Stimulated activated CD4-positive, alpha-beta T cell treated with anti-CD3 and anti-CD28 coated beads, Interleukin-1b, Interleukin-23, amount 100 ng/mL, for 4 hours (primary cell): ENCODE results near the gene CD79B.
"Not testable (repeated sequence)": the region's sequence is repeated elsewhere in the genome, so short reads cannot be mapped to it uniquely, and the experiment has no call there.

ENCODE experiments used
- DNase-seq, 2 donors: peaks; one replicate each; pipeline ENCODE4 v3.0.0-alpha.2; 2020; ENCODE audit warnings: low read depth in 2 of 2

CD79B gene

GRCh38 chr17:63933598-63933997, 1.5 kb upstream of the CD79B start:
- DNase-seq: no peak

GRCh38 chr17:63932721-63933120, 590 bp upstream of the CD79B start:
- no peak for DNase-seq

- peak; percentile 44 to 52 for DNase-seq
Observed at GRCh38 chr17:63930951-63931575, 1.1 kb downstream of the CD79B start.

GRCh38 chr17:63929860-63930766, 2.0 kb downstream of the CD79B start:
- DNase-seq: no peak

- no peak for DNase-seq
Observed at GRCh38 chr17:63928966-63929695, 3.0 kb downstream of the CD79B start.

- no peak for DNase-seq
Observed at GRCh38 chr17:63928172-63928666, 3.9 kb downstream of the CD79B start.

GRCh38 chr17:63927464-63928171, 4.5 kb downstream of the CD79B start:
- DNase-seq: no peak

- DNase-seq: no peak
Observed at GRCh38 chr17:63926164-63926563, 6.0 kb downstream of the CD79B start.

GRCh38 chr17:63925615-63926014, 6.5 kb downstream of the CD79B start:
- no peak for DNase-seq

- not testable (repeated sequence) for DNase-seq
Observed at GRCh38 chr17:63922402-63922801, 9.7 kb downstream of the CD79B start.

- not testable (repeated sequence) for DNase-seq
Observed at GRCh38 chr17:63920779-63921178, 11.4 kb downstream of the CD79B start.

GRCh38 chr17:63920050-63920449, 12.1 kb downstream of the CD79B start:
- not testable (repeated sequence) for DNase-seq

GRCh38 chr17:63919311-63919723, 12.8 kb downstream of the CD79B start:
- peak; percentile 36 to 77 for DNase-seq

GRCh38 chr17:63918789-63919305, 13.3 kb downstream of the CD79B start, which contains the start of gene GH1:
GH1 (minus strand) TSS chr17:63918839; CDS start chr17:63918776, 63 bp downstream.
- DNase-seq: not testable (repeated sequence)

GRCh38 chr17:63918305-63918704, 13.8 kb downstream of the CD79B start:
- no peak for DNase-seq

- no peak for DNase-seq
Observed at GRCh38 chr17:63917646-63918045, 14.5 kb downstream of the CD79B start.

- not testable (repeated sequence) for DNase-seq
Observed at GRCh38 chr17:63917206-63917605, 14.9 kb downstream of the CD79B start.

GRCh38 chr17:63916566-63917185, 15.5 kb downstream of the CD79B start:
- no peak for DNase-seq

- DNase-seq: not testable (repeated sequence)
Observed at GRCh38 chr17:63915753-63916152, 16.4 kb downstream of the CD79B start.

GRCh38 chr17:63914471-63914870, 17.7 kb downstream of the CD79B start:
- no peak for DNase-seq

GRCh38 chr17:63911657-63912100, 20.5 kb downstream of the CD79B start:
- peak; percentile 43 to 62 for DNase-seq
